Endodermal cell (in vitro differentiated cells): ENCODE measurements around the gene ZNF585A. TPM values are rescaled to one million over a fixed set of nuclear protein-coding genes. Genes with fewer than 3 reads are reported as not detected.

Experiments used
- DNase-seq: peaks from one replicate; pipeline ENCODE4 v3.0.0-alpha.2; 2017
- H3K27ac ChIP-seq: 2 replicates; pipeline ENCODE4 v1.5.1; 2013; ENCODE audit warnings: mild to moderate bottlenecking, low read depth, low read length, moderate library complexity
- H3K27me3 ChIP-seq: 2 replicates; pipeline ENCODE4 v1.6.1; 2013; ENCODE audit warnings: mild to moderate bottlenecking, low read length, moderate library complexity; ENCODE audit not compliant: insufficient read depth, control insufficient read depth, poor library complexity, severe bottlenecking
- H3K36me3 ChIP-seq: 2 replicates; pipeline ENCODE4 v1.7.0; 2013; ENCODE audit warnings: mild to moderate bottlenecking, low read length, moderate library complexity; ENCODE audit not compliant: control insufficient read depth, insufficient read depth
- H3K4me1 ChIP-seq: one replicate; pipeline ENCODE4 v1.7.0; 2013; ENCODE audit warnings: low read length; ENCODE audit not compliant: control insufficient read depth, insufficient read depth
- H3K4me3 ChIP-seq: 2 replicates; pipeline ENCODE4 v1.5.1; 2013; ENCODE audit warnings: mild to moderate bottlenecking, low read length, moderate library complexity
- H3K9ac ChIP-seq: 2 replicates; pipeline ENCODE4 v1.6.1; 2013; ENCODE audit warnings: mild to moderate bottlenecking, low read length, moderate library complexity; ENCODE audit not compliant: poor library complexity, severe bottlenecking; ENCODE audit errors: extremely low read depth
- H3K9me3 ChIP-seq: 2 replicates; pipeline ENCODE4 v1.6.1; 2013; ENCODE audit warnings: mild to moderate bottlenecking, low read length, moderate library complexity; ENCODE audit not compliant: control insufficient read depth
- H3K27ac Mint-ChIP-seq: 2 replicates; pipeline ENCODE4 v1.8.0; 2020; ENCODE audit warnings: mixed read lengths
- H3K27me3 Mint-ChIP-seq: 2 replicates; pipeline ENCODE4 v1.8.0; 2021; ENCODE audit warnings: mild to moderate bottlenecking, mixed read lengths; ENCODE audit not compliant: insufficient read depth
- H3K36me3 Mint-ChIP-seq: 2 replicates; pipeline ENCODE4 v1.8.0; 2020; ENCODE audit warnings: low read depth, mixed read lengths
- H3K4me1 Mint-ChIP-seq: 2 replicates; pipeline ENCODE4 v1.8.0; 2020; ENCODE audit warnings: mixed read lengths
- H3K4me3 Mint-ChIP-seq: 2 replicates; pipeline ENCODE4 v1.8.0; 2020; ENCODE audit warnings: mild to moderate bottlenecking, moderate library complexity, mixed read lengths
- H3K9me3 Mint-ChIP-seq: 2 replicates; pipeline ENCODE4 v1.8.0; 2020; ENCODE audit warnings: mild to moderate bottlenecking, mixed read lengths
- WGBS, 2 experiments: methylation state at CpG; one replicate each; pipeline versions ENCODE4 v1.1.5 to v1.1.7; 2013; ENCODE audit warnings: missing lambda C conversion rate in 2 of 2, mixed read lengths in 1 of 2; ENCODE audit not compliant: insufficient coverage in 1 of 2, insufficient read length in 1 of 2; 5-methylcytosine and 5-hydroxymethylcytosine counted together
- total RNA-seq, 2 donors: library from RNA; stranded (reverse); fragmentation: NEBNext Ultra II Directional in 1 of 2; extraction: Animal tissue kit (Norgen Biotek cat#: 25700) in 1 of 2; gene quantifications; 2 replicates in 1 of 2; 3 replicates in 1 of 2; pipeline ENCODE4 v1.2.1, GENCODE V29; 2021
- TF ChIP-seq, protein P1 (sequence below): fragments of 200-600 bp; sonication (generic); conservative IDR thresholded peaks from 2 replicates; pipeline ENCODE4 v1.5.0; 2021; ENCODE audit warnings: antibody characterized with exemption, mild to moderate bottlenecking

The ZNF585A gene
- total RNA-seq, 2 donors from 2014 or later, result 6.2 to 19.6 TPM

DNA sequence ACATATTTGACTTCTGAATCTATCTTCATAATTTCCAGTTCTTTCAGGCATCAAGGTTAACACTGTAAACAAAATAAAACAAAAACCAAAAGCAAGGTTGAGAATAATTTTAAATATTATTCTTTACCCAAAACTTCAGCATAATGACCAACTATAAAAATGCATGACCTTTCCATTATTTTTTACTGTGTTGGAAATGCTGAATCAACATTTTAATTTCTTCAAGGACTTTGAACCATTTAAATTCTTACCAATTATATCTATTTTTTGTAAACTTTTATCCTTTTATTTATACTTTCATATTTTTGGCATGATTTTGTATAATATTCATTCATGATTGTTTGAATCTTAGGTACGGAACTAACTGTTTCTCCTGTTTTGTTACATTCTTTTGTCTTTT lies 6.9 kb downstream of the ZNF585A start:
- Histone ChIP-seq H3K4me1 (no peaks in the 10 kb centered on the region), H3K9me3 (peaks cover 96% of the 10 kb centered on the region), H3K36me3 (peaks cover 74% of the 10 kb centered on the region), H3K4me3 (no peak overlapping the region), H3K27ac (no peak overlapping the region), H3K27me3 (no peaks in the 10 kb centered on the region), H3K9ac (no peak overlapping the region)
- TF ChIP-seq, protein P1, sequence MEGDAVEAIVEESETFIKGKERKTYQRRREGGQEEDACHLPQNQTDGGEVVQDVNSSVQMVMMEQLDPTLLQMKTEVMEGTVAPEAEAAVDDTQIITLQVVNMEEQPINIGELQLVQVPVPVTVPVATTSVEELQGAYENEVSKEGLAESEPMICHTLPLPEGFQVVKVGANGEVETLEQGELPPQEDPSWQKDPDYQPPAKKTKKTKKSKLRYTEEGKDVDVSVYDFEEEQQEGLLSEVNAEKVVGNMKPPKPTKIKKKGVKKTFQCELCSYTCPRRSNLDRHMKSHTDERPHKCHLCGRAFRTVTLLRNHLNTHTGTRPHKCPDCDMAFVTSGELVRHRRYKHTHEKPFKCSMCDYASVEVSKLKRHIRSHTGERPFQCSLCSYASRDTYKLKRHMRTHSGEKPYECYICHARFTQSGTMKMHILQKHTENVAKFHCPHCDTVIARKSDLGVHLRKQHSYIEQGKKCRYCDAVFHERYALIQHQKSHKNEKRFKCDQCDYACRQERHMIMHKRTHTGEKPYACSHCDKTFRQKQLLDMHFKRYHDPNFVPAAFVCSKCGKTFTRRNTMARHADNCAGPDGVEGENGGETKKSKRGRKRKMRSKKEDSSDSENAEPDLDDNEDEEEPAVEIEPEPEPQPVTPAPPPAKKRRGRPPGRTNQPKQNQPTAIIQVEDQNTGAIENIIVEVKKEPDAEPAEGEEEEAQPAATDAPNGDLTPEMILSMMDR, result no peak
- Mint-ChIP-seq H3K27me3 (no peaks in the 10 kb centered on the region), H3K9me3 (peaks cover 70% of the 10 kb centered on the region), H3K4me1 (no peaks in the 10 kb centered on the region), H3K4me3 (no peak overlapping the region), H3K27ac (no peak overlapping the region), H3K36me3 (peaks cover 90% of the 10 kb centered on the region)
- WGBS, 2 experiments, result 95 to 100% methylated on average over 1 of the region's 1 CpG
- DNase-seq, result no peak

GRCh38 chr19:37160153-37160552 lies 12.3 kb downstream of the ZNF585A start:
- no peaks in the 10 kb centered on the region for H3K27me3 ChIP-seq
- Mint-ChIP-seq H3K27me3 (no peaks in the 10 kb centered on the region), H3K27ac (no peak overlapping the region), H3K9me3 (peaks cover 89% of the 10 kb centered on the region), H3K36me3 (peaks cover 95% of the 10 kb centered on the region), H3K4me3 (no peak overlapping the region), H3K4me1 (no peaks in the 10 kb centered on the region)
- no peak for DNase-seq
- H3K9me3 ChIP-seq, result peaks cover 95% of the 10 kb centered on the region
- no peak overlapping the region for H3K9ac ChIP-seq
- 100% methylated on average over 1 of the region's 1 CpG; no CpG with 5 or more reads in 1 of the 2 experiments for WGBS, 2 experiments
- TF ChIP-seq, protein P1, result no peak
- no peaks in the 10 kb centered on the region for H3K4me1 ChIP-seq
- peak overlapping the region; percentile 15 for H3K4me3 ChIP-seq
- peaks cover 74% of the 10 kb centered on the region for H3K36me3 ChIP-seq
- H3K27ac ChIP-seq, result no peak overlapping the region

- Mint-ChIP-seq H3K36me3 (peaks cover 64% of the 10 kb centered on the region), H3K27me3 (no peaks in the 10 kb centered on the region), H3K4me1 (no peaks in the 10 kb centered on the region), H3K27ac (no peak overlapping the region), H3K9me3 (peaks cover 84% of the 10 kb centered on the region), H3K4me3 (no peak overlapping the region)
- Histone ChIP-seq H3K27ac (no peak overlapping the region), H3K9ac (no peak overlapping the region), H3K27me3 (no peaks in the 10 kb centered on the region), H3K36me3 (peaks cover 26% of the 10 kb centered on the region), H3K4me1 (no peaks in the 10 kb centered on the region), H3K9me3 (peaks cover 75% of the 10 kb centered on the region), H3K4me3 (peak overlapping the region; percentile 10)
- DNase-seq, result no peak
- TF ChIP-seq, protein P1, result no peak
- 89% methylated on average over 2 of the region's 3 CpGs; no CpG with 5 or more reads in 1 of the 2 experiments for WGBS, 2 experiments
Observed at GRCh38 chr19:37148214-37148613, 24.3 kb downstream of the ZNF585A start.
